ENCODE data around the gene ATRN. TPM values are rescaled to one million over a fixed set of nuclear protein-coding genes. Genes with fewer than 3 reads are reported as not detected.

The ATRN gene
- total RNA-seq, 1 donor from 2014 or later = 31.6 TPM

GRCh38 chr20:3622406-3622805 is 151.6 kb downstream of the ATRN start:
- intact Hi-C loops (cut with DNase I) = no loop called here
- H3K4me3 ChIP-seq = no peak overlapping the region
- no peak for TF ChIP-seq CTCF (IDR thresholded peaks at IDR 0.05)
- H3K27ac ChIP-seq = no peak overlapping the region
- ATAC-seq (no peak), DNase-seq (no peak)
- no peaks in the 10 kb centered on the region for H3K4me1 ChIP-seq
- H3K36me3 ChIP-seq = peaks cover 3% of the 10 kb centered on the region
- no peaks in the 10 kb centered on the region for H3K27me3 ChIP-seq
- H3K9me3 ChIP-seq = no peaks in the 10 kb centered on the region

- no peak for ATAC-seq
- intact Hi-C loops (cut with DNase I) = no loop called here
Measured at GRCh38 chr20:3627476-3627875, 156.7 kb downstream of the ATRN start.

GRCh38 chr20:3628502-3629314 is 157.9 kb downstream of the ATRN start:
- Histone ChIP-seq H3K27me3 (no peaks in the 10 kb centered on the region), H3K4me1 (no peaks in the 10 kb centered on the region), H3K9me3 (no peaks in the 10 kb centered on the region), H3K27ac (no peak overlapping the region), H3K36me3 (no peaks in the 10 kb centered on the region), H3K4me3 (no peak overlapping the region)
- intact Hi-C loops (cut with DNase I) = no loop called here
- DNase-seq (no peak), ATAC-seq (no peak)
- no peak for TF ChIP-seq CTCF (IDR thresholded peaks at IDR 0.05)

More at GRCh38 chr20:3627476-3627875, 156.7 kb downstream of the ATRN start:
- TF ChIP-seq CTCF (IDR thresholded peaks at IDR 0.05) = no peak
- H3K4me1 ChIP-seq = no peaks in the 10 kb centered on the region
- H3K9me3 ChIP-seq = no peaks in the 10 kb centered on the region
- DNase-seq = no peak
- H3K27ac ChIP-seq = no peak overlapping the region
- H3K27me3 ChIP-seq = no peaks in the 10 kb centered on the region
- H3K36me3 ChIP-seq = no peaks in the 10 kb centered on the region
- H3K4me3 ChIP-seq = no peak overlapping the region

GRCh38 chr20:3629893-3630292 is 159.1 kb downstream of the ATRN start:
- no peak for ATAC-seq
- no peak for DNase-seq
- Histone ChIP-seq H3K9me3 (no peaks in the 10 kb centered on the region), H3K27me3 (no peaks in the 10 kb centered on the region), H3K36me3 (peaks cover 7% of the 10 kb centered on the region), H3K27ac (no peak overlapping the region), H3K4me1 (no peaks in the 10 kb centered on the region), H3K4me3 (no peak overlapping the region)
- no peak for TF ChIP-seq CTCF (IDR thresholded peaks at IDR 0.05)
- intact Hi-C loops (cut with DNase I) = no loop called here

- Histone ChIP-seq H3K27me3 (no peaks in the 10 kb centered on the region), H3K9me3 (no peaks in the 10 kb centered on the region), H3K4me1 (no peaks in the 10 kb centered on the region), H3K4me3 (no peak overlapping the region), H3K27ac (no peak overlapping the region), H3K36me3 (peaks cover 11% of the 10 kb centered on the region)
- no peak for ATAC-seq
- intact Hi-C loops (cut with DNase I) = no loop called here
- DNase-seq = no peak
- TF ChIP-seq CTCF (IDR thresholded peaks at IDR 0.05) = no peak
Measured at GRCh38 chr20:3630429-3630828, 159.6 kb downstream of the ATRN start.
